ENCODE results near the gene GFOD1.
"Not testable (repeated sequence)": the region's sequence is repeated elsewhere in the genome, so short reads cannot be mapped to it uniquely, and the experiment has no call there.

The GFOD1 gene

DNA sequence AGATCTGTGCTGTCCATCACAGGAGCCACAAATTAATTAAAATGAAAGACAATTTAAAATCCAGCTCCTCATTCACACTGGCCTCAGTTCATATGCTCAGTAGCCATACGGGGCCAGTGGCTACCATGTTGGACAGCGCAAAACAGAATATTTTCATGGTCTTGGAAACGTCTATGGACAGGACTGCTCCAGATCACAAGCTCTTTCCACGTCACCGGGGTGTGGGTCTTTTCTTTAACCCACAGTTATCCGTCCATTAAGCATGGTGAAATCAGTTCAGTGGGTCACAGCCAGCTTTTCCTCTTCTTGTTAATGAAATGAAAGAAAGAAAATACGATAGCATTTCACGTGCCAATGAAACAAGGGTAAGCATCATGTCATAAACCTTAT lies 24.1 kb downstream of the GFOD1 start:
- DNase-seq (ENCODE audit: low read depth) = no peak

GRCh38 chr6:13462458-13463327 lies 24.7 kb downstream of the GFOD1 start:
- no peak for DNase-seq (ENCODE audit: low read depth)

DNA sequence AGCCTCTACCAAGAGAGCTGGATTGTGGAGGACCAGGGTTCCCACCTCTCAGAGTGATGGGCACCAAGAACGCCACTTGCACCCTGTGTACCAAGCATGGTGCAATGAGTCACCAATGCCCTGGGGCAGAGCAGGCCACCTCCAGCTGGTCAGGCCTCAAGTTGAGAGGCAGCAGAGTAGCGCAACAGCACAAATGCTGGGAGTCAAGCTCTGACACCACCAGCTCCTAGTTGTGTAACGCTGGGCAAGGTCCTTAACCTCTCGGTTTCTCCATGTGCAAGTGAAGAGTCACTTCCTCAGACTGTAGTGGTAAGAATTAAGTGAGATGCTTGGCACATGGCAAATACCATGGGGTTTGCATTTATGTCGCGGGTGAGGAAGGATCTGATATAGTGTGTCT lies 25.6 kb downstream of the GFOD1 start:
- DNase-seq (ENCODE audit: low read depth) = no peak

- DNase-seq (ENCODE audit: low read depth) = no peak
Measured at GRCh38 chr6:13461307-13461706, 26.1 kb downstream of the GFOD1 start.

DNA sequence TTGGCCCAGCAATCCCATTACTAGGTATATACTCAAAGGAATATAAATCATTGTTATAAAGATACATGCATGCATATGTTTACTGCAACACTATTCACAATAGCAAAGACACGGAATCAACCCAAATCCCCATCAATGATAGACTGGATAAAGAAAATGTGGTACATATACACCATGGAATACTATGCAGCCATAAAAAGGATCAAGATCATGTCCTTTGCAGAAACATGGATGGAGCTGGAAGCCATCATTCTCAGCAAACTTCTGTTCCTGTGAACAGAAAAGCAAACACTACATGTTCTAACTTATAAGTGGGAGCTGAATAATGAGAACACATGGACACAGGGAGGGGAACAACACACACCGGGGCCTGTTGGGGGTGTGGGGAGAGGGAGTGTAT lies 27.1 kb downstream of the GFOD1 start:
- DNase-seq (ENCODE audit: low read depth) = not testable (repeated sequence)

GRCh38 chr6:13457577-13457976 lies 29.8 kb downstream of the GFOD1 start:
- DNase-seq (ENCODE audit: low read depth) = no peak

DNA sequence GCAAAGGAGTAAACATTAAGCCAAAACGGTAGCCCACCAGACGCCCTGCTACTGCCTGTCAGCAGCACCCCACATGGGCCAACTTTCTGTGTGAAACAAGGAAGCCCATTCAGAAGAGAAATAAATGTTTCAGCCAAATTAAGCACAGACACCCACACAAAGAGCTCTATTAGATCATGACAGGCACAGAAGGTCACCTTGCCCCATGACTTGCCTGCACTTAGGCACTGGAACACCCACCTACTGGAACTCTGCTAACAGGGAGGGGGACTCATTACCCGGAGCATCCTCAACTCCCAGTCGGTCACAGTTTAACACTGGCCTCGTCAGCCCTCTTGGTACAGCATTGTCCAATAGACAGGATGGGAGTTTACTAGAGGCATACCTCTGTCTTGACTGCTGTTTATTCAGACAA lies 31.8 kb downstream of the GFOD1 start:
- DNase-seq (ENCODE audit: low read depth) = no peak

GRCh38 chr6:13454286-13455221 lies 32.8 kb downstream of the GFOD1 start:
- DNase-seq (ENCODE audit: low read depth) = peak; percentile 51

GRCh38 chr6:13453771-13454251 lies 33.6 kb downstream of the GFOD1 start:
- DNase-seq (ENCODE audit: low read depth) = no peak

DNA sequence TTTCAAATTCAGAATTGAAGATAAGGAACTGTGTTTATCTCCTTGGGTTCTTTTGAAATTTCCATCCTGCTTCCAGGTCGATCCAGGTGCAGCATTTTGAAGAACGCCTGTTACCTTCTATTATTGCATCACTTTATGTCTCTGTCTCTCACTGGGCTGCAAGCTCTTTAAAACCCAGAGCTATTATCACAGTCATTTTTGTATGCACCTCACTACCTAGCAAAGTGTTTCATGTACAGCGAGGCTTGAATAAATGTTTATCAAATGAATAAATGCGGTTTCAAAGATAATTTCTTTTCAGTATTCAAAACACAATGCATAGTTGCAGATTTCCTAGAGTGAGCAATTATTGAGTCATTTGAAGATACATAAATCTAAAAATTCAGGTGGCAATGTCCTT lies 34.2 kb downstream of the GFOD1 start:
- no peak for DNase-seq (ENCODE audit: low read depth)

DNA sequence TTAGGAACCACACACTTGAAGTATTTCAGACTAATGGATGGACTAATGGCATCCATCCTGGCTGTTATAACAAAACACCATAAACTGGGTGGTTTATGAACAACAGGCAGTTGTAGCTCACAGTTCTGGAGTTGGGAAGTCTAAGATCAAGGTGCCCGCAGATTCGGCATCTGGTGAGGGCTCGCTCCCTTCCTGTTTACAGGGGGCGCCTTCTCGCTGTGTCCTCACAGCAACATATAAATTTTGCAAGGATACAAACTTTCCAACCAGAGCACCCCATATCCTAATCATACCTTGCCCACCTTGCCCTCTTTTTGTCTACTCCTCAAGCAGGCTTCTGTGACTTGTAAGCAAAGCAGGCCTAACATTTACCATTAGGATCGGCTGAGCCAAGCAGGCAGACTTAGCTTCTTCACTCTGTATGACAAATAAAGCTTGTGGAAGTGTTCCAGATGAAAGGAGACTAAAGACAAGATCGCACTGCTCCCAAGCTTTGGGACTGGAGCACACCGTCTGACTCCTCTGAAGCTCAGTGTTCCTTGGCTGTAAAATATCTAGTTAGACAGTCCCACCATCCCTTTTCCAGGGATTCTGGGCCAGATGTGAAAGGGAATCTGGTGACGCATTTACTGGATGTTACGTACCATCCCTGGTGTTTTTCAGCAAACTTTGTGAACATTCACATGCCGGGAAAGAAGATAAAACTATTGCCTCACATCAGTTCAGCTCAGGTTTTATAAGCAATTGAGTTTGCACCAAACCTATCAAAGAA lies 34.9 kb downstream of the GFOD1 start:
- DNase-seq (ENCODE audit: low read depth) = no peak

DNA sequence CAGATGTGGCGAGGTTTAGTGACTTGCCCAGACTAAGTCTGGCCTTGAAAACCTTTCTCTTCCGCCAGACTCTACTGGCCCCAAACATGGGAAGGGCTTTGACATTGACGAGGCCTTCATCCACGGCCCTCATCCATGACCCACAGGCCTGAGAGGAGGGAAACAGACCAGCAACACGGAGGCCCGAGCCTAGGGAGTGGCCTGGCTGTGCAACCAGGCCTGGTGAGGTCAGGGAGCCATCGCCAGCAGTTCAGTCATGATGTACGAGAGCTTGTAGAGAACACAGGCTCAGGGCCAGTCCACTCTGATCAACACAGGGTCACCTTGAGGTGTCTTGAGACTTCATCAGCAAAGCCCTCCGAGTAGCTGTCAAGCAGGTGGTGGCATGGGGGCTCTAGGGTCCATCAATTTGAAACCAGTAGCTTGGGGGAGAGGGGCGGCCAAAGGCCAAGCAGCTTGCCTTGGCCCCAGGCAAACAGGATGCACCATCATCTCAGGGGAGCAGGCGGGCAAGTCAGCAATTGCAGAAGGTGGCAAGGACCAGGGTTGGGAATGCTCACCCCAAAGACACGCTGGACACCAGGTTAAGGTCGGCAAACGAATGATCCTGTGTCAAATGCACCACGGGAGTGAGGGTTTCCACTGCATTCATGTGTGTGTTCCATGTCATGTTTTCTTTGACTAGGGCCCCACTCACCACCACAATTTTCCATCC lies 36.1 kb downstream of the GFOD1 start:
- no peak for DNase-seq (ENCODE audit: low read depth)

DNA sequence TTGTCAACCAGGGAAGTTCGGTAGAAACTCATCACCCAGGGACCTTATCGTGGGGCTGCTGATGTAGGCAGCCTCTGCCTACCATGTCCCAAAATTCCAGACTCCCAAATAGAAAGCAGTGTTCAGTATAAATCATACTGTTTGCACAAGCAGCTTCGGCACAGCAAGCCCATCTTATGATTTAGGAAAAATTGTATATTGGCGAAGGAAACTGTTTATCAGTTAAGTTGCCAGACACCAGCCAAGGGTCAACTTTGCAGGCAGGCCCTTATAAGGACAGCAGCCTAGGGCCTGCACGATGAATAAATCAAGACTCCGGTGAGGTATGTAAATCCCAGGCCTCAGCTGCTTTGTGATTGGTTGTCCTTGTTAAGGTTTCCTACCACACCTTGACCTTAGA lies 36.8 kb downstream of the GFOD1 start:
- DNase-seq (ENCODE audit: low read depth) = no peak

GRCh38 chr6:13447949-13448724 lies 39.3 kb downstream of the GFOD1 start:
- no peak for DNase-seq (ENCODE audit: low read depth)

GRCh38 chr6:13446381-13446780 lies 41.0 kb downstream of the GFOD1 start:
- no peak for DNase-seq (ENCODE audit: low read depth)

- no peak for DNase-seq (ENCODE audit: low read depth)
Measured at GRCh38 chr6:13445744-13446115, 41.7 kb downstream of the GFOD1 start.

- DNase-seq (ENCODE audit: low read depth) = no peak
Measured at GRCh38 chr6:13445005-13445743, 42.2 kb downstream of the GFOD1 start.

DNA sequence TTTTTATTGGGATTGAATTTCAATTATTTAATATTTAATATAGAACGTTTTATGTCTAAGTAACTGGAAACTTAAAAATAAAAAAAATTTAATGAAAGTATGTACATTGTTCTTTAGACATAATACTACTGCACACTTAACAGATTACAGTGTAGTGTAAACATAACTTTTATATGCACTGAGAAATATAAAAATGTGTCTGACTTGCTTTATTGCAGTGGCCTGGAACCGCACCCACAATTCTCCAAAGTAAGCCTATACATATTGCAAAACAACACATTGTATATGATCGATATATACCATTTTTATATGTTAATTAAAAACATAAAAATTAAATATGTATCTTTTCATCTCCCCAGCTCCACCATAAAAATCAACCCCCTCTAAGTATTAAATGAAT lies 42.8 kb downstream of the GFOD1 start:
- no peak for DNase-seq (ENCODE audit: low read depth)

- not testable (repeated sequence) for DNase-seq (ENCODE audit: low read depth)
Measured at GRCh38 chr6:13443978-13444377, 43.4 kb downstream of the GFOD1 start.

DNA sequence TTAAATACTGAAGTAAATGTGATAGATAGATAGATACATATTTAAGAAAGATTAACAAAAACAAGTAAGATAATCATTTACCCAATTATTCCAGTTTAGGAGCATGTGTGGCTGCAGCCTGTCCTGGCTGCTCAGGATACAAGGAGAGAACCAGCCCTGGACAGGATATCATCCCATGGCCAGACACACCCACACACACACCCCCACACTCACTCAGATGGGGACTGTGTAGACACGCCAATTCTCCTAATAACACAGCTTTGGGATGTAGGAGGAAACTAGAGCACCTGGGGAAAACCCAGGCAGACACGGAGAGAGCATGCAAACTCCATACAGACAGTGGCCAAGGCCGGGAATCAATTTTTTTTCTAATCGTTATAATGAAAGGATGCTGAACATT lies 45.6 kb downstream of the GFOD1 start:
- DNase-seq (ENCODE audit: low read depth) = no peak
